Measurements from ENCODE around the gene FANCC.
"Not testable (repeated sequence)": the region's sequence is repeated elsewhere in the genome, so short reads cannot be mapped to it uniquely, and the experiment has no call there.

FANCC gene

DNA sequence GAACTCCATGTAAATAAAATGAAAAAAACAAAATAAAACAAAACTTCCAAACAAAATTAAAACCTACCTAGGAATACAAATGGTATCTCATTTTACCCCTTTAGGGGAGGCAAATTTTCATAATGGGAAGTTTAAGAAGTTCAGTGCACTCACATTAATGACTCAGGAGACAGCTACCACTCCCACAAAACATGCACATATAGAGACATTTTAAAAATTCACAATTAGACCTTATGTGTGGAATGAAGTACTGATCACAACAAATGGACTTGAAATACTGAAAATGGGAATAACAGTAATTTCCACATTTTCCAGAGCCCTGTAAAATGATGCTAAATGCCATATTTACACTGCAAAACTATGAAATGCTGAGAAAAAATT lies 91.8 kb downstream of the FANCC start:
- DNase-seq (ENCODE audit: low spot score), result no peak
- no peak for TF ChIP-seq CTCF (IDR thresholded peaks at IDR 0.05; ENCODE audit: extremely low read depth, missing control alignments)

- no peak for DNase-seq (ENCODE audit: low spot score)
- TF ChIP-seq CTCF (IDR thresholded peaks at IDR 0.05; ENCODE audit: extremely low read depth, missing control alignments), result no peak
These were observed 92.3 kb downstream of the FANCC start for GRCh38 chr9:95225076-95225725.

DNA sequence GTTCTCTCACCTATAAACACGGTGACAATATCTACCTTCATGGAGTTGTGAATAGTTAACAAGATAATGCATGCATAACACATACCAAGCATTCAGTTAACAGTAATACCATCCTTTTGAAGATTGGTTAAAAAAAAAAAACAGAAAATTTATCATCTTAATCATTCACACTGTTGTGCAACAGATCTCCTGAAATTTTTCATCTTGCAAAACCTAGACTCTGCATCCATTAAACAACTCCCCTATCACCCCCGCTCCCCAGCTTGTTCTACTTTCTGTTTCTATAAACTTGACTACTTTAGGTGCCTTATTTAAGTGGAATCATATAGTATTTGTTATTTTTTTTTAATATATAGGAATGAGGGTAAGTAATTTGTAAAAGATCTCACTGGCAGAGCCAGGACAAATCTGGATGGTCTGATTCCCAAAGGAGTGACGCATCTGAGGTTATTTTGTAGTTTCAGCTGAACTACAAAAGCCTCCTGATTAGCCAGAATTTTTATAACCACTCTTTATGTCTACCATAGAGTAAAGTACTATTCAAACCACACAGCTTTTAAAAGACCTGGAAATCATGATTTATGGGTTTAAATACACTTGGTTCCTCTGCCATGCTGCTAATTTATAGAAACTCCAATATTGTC lies 93.0 kb downstream of the FANCC start:
- DNase-seq (ENCODE audit: low spot score), result no peak

GRCh38 chr9:95220352-95220751 lies 97.2 kb downstream of the FANCC start:
- DNase-seq (ENCODE audit: low spot score), result not testable (repeated sequence)

More for the DNA sequence above, 93.0 kb downstream of the FANCC start:
- TF ChIP-seq CTCF (IDR thresholded peaks at IDR 0.05; ENCODE audit: extremely low read depth, missing control alignments), result no peak

- DNase-seq (ENCODE audit: low spot score), result no peak
These were observed 98.7 kb downstream of the FANCC start for GRCh38 chr9:95218773-95219172.

DNA sequence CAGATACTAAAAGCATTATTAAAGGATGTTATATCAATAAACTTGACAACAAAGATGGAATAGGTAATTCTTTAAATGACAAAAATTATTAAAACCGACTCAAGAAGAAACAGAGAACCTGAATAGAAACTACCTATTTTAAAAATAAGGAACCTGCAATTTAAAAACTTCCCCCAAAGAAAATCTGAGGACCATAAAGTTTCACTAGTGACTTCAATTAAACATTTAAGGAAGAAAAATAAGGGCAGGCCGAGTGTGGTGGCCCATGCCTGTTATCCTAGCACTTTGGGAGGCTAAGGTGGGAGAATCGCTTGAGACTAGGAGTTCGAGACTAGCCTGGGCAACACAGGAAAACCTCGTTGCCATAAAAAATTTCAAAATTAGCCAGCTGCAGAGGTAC lies 99.6 kb downstream of the FANCC start:
- TF ChIP-seq CTCF (IDR thresholded peaks at IDR 0.05; ENCODE audit: extremely low read depth, missing control alignments), result no peak
- no peak for DNase-seq (ENCODE audit: low spot score)

More at GRCh38 chr9:95218773-95219172, 98.7 kb downstream of the FANCC start:
- no peak for TF ChIP-seq CTCF (IDR thresholded peaks at IDR 0.05; ENCODE audit: extremely low read depth, missing control alignments)

- DNase-seq (ENCODE audit: low spot score), result no peak
- TF ChIP-seq CTCF (IDR thresholded peaks at IDR 0.05; ENCODE audit: extremely low read depth, missing control alignments), result no peak
These were observed 102.1 kb downstream of the FANCC start for GRCh38 chr9:95215336-95215898.

Data from GM20000 (cell line).